HG03354 (cell line): ENCODE measurements around the gene ATXN7L2.

Experiments
- ATAC-seq: cut with Tn5 transposase; IDR thresholded peaks from one replicate; pipeline ENCODE4 v1.9.1; 2021; ENCODE audit warnings: mild to moderate bottlenecking; ENCODE audit not compliant: unreplicated experiment, poor library complexity, severe bottlenecking

The ATXN7L2 gene

DNA sequence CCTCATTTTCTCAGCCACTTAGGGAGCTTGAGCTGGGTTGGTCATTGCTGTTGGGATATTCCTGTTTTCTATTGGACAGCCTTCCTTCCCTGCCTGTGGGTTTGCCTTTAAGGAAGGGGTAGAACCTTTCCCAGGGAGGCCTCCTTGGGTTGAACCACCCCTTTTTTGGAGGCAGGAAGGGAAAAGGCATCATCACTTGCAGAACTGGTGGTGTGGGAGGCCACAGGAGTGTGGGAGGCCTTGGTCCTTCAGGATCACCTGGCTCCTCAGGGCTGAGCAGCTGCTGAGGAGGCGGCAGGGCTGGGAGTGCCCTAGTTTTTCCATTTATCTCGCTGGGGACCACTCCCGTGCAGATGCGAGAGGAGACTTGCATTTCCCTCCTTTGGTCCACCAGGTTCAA is 9.5 kb downstream of the ATXN7L2 start:
- ATAC-seq = no peak

DNA sequence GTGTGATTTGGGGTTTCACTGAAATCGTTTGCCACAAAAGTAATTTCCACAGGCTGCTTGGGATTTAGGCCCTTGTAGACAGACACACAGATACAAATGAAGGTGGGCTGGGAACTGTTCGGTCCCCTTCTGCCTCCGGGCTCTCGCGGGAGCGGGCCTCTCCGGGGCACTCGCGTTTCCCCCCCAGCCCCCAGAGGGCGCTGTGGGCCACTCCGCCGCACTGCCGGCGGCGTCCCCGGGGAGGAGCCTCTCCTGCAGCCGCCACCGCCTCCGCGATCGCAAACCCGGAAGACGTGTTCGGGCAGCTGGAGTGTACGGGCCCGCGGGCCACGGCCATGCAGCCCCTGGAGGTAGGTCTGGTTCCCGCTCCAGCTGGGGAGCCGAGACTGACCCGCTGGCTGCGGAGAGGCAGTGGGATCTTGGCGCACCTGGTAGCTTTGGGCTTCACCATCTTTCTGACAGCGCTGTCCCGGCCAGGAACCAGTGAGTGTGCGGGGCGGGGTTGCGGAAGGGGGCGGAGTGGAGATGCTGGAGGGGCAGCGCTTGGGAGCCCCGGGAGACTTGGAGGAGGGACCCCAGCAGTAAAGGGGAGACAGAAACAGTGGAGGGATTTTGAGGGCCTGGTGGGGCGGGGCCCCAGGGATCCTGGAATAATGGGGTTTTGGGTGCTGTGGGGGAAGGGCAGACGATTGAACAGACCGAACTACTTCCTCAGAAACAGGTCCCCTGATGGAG is 10.3 kb downstream of the ATXN7L2 start, which contains the start of gene CYB561D1:
CYB561D1 (plus strand) TSS at position 290 of the 735 bp plus-strand sequence; CDS start at position 336, 46 bp downstream.
- ATAC-seq = peak; percentile 92

DNA sequence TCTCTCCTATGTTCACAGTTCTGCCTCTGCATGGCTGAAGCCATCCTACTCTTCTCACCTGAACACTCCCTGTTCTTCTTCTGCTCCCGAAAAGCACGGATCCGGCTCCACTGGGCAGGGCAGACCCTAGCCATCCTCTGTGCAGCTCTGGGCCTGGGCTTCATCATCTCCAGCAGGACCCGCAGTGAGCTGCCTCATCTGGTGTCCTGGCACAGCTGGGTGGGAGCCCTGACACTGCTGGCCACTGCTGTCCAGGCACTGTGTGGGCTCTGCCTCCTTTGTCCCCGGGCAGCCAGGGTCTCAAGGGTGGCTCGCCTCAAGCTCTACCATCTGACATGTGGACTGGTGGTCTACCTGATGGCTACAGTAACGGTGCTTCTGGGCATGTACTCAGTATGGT is 12.0 kb downstream of the ATXN7L2 start:
- ATAC-seq = no peak

DNA sequence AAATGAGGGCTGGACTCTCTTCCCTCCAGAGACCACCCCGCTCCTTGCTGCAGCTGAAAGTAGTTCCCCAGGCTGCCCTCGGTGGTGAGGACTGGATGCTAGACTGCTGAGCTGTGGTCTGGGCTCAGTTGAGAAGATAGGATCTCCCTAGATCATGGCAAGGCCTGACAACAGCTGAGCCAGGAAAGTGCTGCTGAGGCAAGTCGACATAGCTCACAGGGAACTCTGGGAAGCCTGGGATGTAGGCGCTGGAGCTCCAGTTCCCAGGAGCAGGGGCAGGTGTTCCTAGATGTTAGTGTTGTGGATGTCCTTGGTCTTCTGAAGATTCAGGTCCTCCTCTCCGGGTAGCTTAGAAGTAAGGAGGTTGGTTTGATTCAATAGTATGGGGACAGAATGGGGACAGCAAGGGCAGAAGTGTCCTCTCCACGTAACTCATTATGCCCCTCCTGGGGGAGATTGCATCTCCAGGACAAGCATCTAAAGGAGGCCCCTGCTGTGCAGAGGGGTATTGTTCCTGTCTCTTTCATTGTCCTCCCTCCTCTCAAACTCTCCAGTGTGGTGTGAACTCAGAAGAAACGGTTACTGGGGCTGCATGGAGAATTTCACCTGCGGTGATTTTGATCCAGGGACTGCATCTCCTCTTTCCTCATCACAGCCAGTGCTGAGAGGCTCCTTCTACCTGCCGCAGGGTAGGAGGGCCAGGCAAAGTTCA is 13.9 kb downstream of the ATXN7L2 start:
- ATAC-seq = no peak

DNA sequence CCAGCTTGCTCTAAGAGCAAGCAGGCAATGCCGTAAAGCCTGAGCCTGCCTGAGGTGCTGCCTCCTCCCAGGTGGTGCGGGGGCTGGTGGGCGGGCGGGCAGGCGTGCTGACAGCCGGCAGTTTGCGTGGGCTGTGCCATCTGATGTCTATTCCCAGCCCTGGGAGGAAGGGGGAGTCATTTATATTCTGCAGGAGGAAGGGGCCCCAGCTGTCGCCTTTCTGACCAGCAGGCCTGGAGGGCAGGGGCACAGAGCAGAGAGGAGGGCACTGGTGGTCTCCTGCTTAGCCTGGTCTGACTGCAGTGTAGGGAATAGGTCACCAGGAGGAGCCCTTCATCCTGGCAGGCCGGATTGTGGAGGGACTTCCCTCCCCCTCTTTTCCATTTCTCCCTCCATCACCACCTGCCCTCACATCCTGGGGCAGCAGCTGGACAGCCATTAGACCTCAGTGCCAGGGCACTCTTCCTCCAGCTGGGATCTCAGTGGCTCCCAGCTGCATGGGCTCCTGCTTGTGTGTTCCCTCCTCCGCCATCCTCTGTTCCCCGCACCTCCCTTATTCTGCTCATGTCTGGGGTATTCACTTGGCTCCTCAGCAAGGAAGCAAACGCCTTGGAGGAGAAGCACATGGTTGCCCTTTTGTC is 14.6 kb downstream of the ATXN7L2 start:
- no peak for ATAC-seq

DNA sequence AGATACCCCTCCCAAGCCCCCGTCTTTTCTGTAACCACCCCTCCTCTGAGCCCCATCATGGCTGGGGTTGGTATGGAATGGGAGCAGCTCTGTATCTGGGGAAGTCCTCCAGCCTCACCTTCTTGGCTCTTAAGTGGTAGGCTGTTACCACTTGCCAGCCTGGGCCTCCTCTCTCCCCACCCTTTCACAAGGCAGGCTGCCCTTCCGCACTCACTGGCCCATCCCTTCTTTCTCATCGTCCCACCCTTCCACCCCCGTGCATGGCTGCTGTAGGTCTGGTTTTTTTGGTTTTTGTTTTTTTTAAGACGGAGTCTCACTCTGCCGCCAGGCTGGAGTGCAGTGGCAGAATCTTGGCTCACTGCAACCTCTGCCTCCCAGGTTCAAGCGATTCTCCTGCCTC is 15.4 kb downstream of the ATXN7L2 start:
- no peak for ATAC-seq

DNA sequence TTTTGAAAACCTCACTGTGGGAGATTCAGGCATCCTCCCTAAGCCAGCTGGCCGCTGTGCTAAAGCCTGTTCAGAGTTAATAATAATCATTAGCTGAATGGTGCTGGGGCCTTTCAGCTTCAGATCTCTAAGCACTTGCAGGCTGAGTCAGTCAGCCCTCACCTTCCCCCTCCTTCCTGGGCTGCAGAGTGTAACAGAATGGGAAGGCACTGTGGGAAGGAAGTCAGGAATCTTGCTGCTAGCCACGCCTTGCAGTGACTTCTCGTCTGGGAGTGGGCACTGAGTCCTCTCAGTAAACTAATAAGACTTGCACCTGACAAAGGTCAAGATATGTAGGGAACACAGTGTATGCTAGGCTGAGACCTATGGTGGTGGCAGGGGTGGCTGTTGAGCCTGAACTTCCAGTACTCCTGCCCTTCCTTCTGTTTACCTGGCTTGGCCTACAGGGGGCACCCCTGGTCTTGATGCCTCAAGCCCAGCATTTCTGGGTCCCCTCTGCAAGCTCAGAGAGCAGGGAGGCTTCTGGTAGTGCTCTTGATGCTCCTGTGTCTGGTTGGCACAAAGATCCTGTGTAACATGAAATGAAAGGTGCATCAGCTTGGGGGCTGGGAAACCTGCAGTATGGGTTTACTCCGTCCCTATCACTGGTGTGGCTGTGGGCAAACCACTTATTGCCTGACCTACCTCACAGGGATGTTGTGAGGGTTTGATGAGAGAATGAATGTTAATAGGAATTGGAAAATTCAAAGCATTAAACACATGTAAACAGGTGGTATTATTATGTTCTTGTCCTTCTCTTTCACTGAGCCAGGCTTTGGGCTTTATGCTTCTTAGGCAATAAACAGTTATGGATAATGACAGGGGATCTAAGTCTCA is 16.2 kb downstream of the ATXN7L2 start:
- no peak for ATAC-seq

DNA sequence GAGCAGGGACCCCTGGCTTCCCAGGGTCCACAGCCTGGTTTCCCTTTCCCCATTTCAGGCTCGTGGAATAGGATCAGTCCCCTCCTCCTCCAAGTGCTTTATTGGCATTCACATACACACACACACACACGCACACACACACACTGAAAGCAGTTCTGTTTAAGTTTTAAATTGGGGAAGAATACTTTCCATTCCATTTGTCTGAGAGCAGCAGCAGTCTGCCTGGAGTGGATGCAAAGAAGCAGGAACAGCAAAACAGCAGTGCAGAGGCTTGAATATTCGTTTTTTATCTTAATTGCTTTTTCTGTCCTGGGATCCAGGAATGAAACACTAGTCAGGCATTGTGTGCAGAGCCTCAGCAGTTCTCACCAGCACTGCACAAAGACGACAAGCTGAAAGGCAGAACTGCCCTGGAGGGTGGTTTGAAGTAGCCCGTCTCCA is 17.3 kb downstream of the ATXN7L2 start:
- ATAC-seq = no peak

DNA sequence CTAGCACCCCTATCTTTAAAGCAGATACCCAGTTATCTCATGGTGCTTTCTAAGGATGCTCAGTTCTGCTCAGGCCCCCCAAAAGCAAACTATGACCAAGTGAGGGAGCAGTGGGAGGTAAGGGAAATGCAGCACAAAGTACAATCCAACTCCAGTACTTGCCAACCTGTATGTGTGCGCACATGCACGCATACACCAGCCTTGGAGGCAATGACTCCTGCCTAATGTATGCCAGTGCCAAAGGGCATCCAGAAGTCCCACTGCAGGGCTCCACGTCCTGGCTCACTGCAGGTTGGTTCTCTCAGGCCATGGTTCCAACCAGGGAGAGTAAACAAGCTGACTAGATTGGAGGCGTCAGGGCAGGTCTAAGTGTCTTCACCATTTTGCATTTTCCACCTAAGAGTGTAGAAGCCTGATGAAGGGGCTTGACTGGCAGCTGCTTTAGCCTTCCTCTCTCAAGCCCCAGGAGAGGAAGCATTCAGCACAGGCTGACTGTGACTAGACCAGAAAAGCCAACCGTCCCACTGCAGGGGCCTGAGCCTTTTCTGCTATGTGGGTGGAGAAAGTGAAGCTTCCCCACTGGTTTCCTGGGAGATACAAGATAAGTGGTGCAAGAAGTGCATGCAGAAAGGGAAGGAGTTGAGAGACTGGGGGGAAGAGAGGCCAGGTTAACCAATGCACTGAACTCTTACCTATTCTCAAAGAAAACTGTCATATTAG is 18.1 kb downstream of the ATXN7L2 start:
- no peak for ATAC-seq

DNA sequence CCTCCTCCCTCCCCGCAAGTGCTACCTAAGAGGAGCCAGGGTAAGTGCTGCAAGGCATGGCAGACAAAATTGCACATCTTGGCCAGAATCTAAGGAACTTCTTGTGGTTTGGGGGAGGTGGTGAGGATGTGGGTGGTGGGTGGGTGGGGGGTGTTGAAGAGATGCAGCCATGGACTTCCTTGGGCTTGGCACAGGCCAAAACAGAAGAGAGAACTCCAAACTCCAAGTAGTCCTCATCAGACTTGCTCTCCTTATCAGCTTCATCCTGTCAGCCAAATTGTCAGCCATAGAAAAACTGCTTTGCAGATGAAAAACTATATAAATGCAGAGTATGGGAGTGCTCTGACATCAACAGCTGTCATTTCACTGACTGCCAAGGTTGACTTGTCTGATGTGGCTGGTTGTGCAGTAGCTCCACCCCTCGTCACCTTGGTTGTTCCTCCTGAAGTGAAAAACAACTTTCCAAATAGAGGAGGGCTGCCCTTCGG is 18.7 kb downstream of the ATXN7L2 start:
- no peak for ATAC-seq

DNA sequence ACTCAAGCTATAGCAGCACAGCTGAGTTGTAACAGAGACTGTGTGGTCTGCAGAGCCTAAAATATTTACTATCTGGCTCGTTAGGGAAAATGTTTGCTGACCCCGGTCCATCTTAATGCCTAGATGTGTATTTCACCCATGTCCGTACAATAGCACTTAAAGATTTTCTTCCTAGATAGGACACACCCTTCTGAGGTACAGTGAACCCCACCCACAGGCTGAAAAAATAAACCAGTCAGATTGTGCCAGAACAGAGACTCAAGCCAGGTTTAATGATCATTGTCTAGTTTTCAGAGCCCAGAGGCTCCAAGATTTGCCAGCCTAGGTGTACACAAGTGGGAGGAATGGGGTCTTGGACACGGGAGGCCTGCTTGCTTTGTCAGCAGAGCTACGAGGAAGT is 20.2 kb downstream of the ATXN7L2 start:
- ATAC-seq = no peak

DNA sequence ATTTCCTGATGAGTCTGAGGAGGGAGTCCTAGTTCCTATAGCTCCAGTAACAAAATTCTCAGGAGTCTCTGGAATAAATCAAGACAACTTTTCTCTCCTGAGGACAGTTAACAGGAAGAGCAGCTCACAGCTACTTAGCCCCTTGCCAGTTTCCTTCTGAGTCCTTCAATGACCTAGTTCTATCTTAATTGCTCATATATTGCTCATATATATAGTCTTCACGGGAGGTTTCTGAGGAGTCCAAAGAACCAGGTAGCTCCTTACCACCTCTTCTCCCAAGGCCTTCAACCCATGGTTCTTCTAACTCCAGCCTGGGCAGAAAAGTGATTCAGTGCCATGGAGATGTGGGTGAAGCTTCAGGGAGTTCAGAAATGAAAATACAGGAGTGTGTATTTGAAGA is 21.3 kb downstream of the ATXN7L2 start:
- ATAC-seq = no peak

DNA sequence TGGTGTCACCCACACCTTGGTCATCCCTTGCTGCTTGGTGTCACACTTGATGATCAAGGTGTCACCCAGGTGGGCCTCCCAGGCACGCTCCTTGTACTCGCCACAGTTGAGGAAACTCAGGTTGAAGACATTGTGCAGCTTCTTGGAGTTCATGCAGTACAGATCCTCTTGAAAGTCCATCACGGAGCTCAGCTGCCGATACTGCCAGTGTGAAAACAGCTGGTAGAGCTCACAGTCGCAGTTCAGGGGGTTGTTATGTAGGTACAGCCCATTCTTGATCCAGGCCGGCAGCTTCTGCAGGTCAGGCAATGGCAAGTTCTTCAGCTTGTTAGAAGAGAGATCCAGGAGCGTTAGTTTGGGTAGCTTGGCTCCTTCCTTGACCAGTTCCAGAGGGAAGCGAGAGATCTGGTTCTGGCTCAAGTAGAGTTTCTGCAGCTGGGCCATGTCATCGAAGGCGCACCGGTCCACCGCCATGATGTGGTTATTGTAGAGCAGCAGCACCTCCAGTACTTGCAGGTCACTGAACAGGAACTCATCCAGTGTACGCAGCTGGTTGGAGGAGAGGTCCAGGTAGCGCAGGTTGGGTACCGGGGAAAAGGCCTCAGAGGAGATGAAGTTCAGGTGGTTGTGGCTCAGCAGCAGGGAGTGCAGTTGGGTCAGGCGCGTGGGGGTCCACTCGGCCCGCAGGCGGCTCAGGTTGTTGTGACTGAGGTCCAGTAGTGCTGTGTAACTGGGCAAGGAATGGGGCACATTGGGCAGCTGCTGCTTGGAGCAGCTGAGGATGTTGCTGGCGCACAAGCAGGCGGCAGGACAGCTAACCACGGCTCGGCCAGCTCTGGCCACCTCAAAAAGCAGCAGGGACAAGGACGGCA is 24.5 kb downstream of the ATXN7L2 start:
- ATAC-seq = no peak

DNA sequence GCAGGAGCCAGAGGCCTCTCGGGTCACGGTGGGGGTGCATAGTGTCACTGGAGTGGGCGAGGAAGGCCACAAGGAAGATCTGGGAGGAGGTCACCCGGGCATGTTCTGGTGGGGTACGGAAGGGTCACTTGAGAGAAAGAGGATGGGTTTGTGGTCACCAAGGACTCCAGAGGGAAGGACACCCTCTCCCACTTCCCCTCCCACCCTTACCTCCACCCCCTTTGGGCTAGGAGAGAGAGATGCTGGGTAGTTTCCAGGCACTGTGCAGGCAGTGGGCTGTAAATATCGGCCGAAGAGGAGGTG is 25.1 kb downstream of the ATXN7L2 start:
- ATAC-seq = no peak

DNA sequence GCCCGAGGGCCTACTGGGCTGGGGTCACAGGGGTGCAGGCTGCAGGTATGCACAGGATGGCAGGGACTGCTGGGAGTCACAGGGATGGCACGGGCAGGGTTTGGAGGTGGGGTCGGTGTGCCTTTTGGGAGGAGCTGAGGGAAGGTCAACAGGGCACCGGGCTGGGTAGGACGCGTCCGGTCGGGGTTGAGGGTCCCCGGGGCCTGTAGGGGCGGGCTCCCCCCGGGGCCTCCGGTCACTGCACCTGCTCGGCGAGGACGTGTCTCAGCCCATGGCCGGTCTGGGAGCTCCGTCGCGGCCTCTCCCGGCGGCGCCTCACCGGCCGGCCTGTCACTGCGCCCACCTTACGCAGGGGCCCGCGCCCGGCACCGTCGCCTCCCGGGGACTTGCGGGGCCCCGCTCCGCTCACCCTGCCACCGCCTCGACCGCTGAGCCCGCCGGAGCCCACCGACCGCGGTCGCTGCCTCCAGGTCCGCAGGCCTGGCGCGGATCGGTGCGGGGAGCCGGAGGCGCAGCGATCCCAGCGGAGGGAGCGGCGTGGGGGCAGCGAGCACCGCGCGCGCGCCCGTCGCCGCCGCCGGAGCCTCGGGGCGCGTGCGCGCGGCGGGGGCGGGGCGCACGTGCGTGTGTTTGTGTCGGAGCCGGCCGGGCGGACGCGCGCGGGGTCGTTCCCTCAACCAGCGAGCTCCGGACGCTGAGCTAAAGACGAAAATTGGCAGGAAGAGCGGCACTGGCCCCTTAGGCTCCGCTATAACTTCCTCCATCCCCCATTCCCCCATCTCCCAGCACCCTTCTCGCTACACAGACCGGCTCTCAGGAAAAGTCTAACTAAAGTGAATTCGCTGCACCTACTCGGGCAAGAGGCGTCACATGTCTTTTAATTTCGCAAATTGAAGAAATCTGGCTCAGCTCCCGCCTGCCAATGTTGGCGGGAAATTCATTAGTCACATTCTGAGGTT is 25.8 kb downstream of the ATXN7L2 start, which contains the start of gene AMIGO1:
AMIGO1 (minus strand) TSS at position 552 of the 959 bp plus-strand sequence. CDS start 815 bp downstream, outside the sequence.
- peak; percentile 56 for ATAC-seq

DNA sequence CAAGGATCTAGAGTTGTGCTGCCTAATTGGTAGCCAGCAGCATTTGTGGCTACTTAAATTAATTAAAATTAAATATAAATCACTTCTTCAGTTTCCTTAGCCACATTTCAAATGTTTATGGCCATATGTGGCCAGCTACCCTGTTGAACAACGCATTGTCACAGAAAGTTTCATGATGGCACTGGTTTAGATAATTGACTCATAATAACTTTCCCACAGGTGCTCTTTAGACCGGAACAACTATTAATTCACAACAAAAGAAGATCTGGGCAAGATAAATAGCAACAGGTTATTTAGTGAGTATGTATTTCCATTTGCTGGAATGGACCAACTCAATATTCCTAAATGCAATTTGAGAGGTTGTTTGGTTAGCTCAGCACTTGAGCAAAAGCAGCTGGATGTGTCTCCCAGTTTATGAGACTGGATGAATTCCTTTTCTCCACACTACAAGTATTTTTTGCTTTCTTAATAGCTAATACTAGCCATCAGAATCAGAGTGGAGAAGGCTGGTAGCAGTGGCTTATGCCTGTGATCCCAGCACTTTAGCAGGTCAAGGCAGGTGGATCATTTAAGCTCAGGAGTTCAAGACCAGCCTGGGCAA is 29.5 kb downstream of the ATXN7L2 start:
- ATAC-seq = no peak

DNA sequence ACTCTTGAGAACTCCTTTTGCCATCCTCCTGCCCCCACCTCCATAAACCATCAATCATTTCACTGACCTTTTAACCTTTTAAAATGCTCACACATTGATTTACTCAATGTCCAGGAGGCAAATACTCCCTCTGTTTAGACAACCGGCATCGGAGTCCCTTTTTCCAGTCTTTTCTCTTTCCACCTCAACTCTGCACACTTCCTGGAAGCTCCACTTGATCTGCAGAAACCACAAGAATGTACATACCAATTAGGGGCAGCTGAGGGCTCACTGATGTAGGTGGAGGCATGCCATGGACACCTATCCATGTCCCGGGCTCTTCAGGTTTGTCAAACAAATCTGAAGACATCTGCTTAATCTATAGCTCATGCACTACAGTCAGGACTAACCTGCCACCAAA is 31.1 kb downstream of the ATXN7L2 start:
- ATAC-seq = no peak
